Stimulated activated naive B cell treated with anti-CD40 and anti-IgM and Interleukin-4, amounts not matched to agents 10 μg/mL and 1 μg/mL and 100 μg/mL, for 72 hours (primary cell): ENCODE results near the gene RIMBP2.
"Not testable (repeated sequence)": the region's sequence is repeated elsewhere in the genome, so short reads cannot be mapped to it uniquely, and the experiment has no call there.

Experiments used
- ATAC-seq, 2 donors: fragments of 150-1000 bp; cut with Tn5 transposase; replicated peaks; 2 replicates each; pipeline ENCODE4 v1.10.0; 2021; ENCODE audit warnings: moderate library complexity in 1 of 2
- DNase-seq: peaks from one replicate; pipeline ENCODE4 v3.0.0; 2021
- H3K27ac Mint-ChIP-seq: one replicate; pipeline ENCODE4 v1.8.0; 2022; ENCODE audit warnings: mild to moderate bottlenecking, mixed read lengths
- H3K27me3 Mint-ChIP-seq, 2 donors: one replicate each; pipeline ENCODE4 v1.8.0; 2022; ENCODE audit warnings: mixed read lengths in 2 of 2
- H3K36me3 Mint-ChIP-seq, 2 donors: one replicate each; pipeline ENCODE4 v1.8.0; 2022; ENCODE audit warnings: mixed read lengths in 2 of 2, mild to moderate bottlenecking in 1 of 2
- H3K4me1 Mint-ChIP-seq, 2 donors: one replicate each; pipeline ENCODE4 v1.8.0; 2022; ENCODE audit warnings: mixed read lengths in 2 of 2, mild to moderate bottlenecking in 1 of 2
- H3K4me3 Mint-ChIP-seq, 2 donors: one replicate each; pipeline ENCODE4 v1.8.0; 2022; ENCODE audit warnings: mild to moderate bottlenecking in 2 of 2, mixed read lengths in 2 of 2, moderate library complexity in 1 of 2
- H3K9me3 Mint-ChIP-seq, 2 donors: one replicate each; pipeline ENCODE4 v1.8.0; 2022; ENCODE audit warnings: mixed read lengths in 2 of 2, mild to moderate bottlenecking in 1 of 2

Gene RIMBP2

GRCh38 chr12:130715998-130716968 is at the start of gene RIMBP2:
TSS of gene RIMBP2 (minus strand) at chr12:130716299. CDS start at chr12:130479013, 237,286 bp downstream.
- DNase-seq, result no peak
- Mint-ChIP-seq H3K4me1 (peaks cover 13 to 17% of the 10 kb centered on the region in 2 donors), H3K27ac (no peak within 1 kb of the TSS), H3K27me3 (peaks cover 64 to 65% of the 10 kb centered on the region in 2 donors), H3K9me3 (peaks cover 0 to 9% of the 10 kb centered on the region in 2 donors), H3K36me3 (peaks cover 0 to 2% of the 10 kb centered on the region in 2 donors), H3K4me3 (peak within 1 kb of the TSS in 1 of 2 donors; percentile 1)
- no peak for ATAC-seq

GRCh38 chr12:130765186-130765659 is 49.1 kb upstream of the RIMBP2 start:
- no peak overlapping the region for H3K4me3 Mint-ChIP-seq
- no peak for DNase-seq
- ATAC-seq, result peak; percentile 1

GRCh38 chr12:130764475-130765185 is 48.5 kb upstream of the RIMBP2 start:
- peaks cover 19 to 32% of the 10 kb centered on the region in 2 donors for H3K27me3 Mint-ChIP-seq
- no peak overlapping the region for H3K27ac Mint-ChIP-seq
- H3K36me3 Mint-ChIP-seq, result peaks cover 0 to 2% of the 10 kb centered on the region in 2 donors
- H3K4me3 Mint-ChIP-seq, result no peak overlapping the region
- H3K4me1 Mint-ChIP-seq, result peaks cover 3 to 11% of the 10 kb centered on the region in 2 donors
- DNase-seq (no peak), ATAC-seq (peak; percentile 4 to 15)
- no peaks in the 10 kb centered on the region for H3K9me3 Mint-ChIP-seq

More at GRCh38 chr12:130765186-130765659, 49.1 kb upstream of the RIMBP2 start:
- no peak overlapping the region for H3K27ac Mint-ChIP-seq
- peaks cover 19 to 28% of the 10 kb centered on the region in 2 donors for H3K27me3 Mint-ChIP-seq
- H3K4me1 Mint-ChIP-seq, result peaks cover 3 to 11% of the 10 kb centered on the region in 2 donors
- peaks cover 0 to 2% of the 10 kb centered on the region in 2 donors for H3K36me3 Mint-ChIP-seq
- no peaks in the 10 kb centered on the region for H3K9me3 Mint-ChIP-seq

- ATAC-seq (peak; percentile 6 to 15), DNase-seq (no peak)
- Mint-ChIP-seq H3K4me1 (peaks cover 3 to 11% of the 10 kb centered on the region in 2 donors), H3K4me3 (no peak overlapping the region), H3K36me3 (peaks cover 0 to 2% of the 10 kb centered on the region in 2 donors), H3K27ac (no peak overlapping the region), H3K27me3 (peaks cover 19 to 32% of the 10 kb centered on the region in 2 donors), H3K9me3 (no peaks in the 10 kb centered on the region)
Observed at GRCh38 chr12:130764073-130764472, 48.0 kb upstream of the RIMBP2 start.

- no peak for ATAC-seq
- no peak for DNase-seq
- Mint-ChIP-seq H3K4me3 (no peak overlapping the region), H3K9me3 (no peaks in the 10 kb centered on the region), H3K4me1 (peaks cover 3 to 11% of the 10 kb centered on the region in 2 donors), H3K27ac (no peak overlapping the region), H3K36me3 (peaks cover 0 to 2% of the 10 kb centered on the region in 2 donors), H3K27me3 (peaks cover 8 to 24% of the 10 kb centered on the region in 2 donors)
Observed at GRCh38 chr12:130762319-130762675, 46.2 kb upstream of the RIMBP2 start.

GRCh38 chr12:130761537-130762318 is 45.6 kb upstream of the RIMBP2 start:
- H3K27me3 Mint-ChIP-seq, result peaks cover 8 to 24% of the 10 kb centered on the region in 2 donors
- peak; percentile 30 for DNase-seq
- ATAC-seq, result peak; percentile 55 to 66
- H3K4me1 Mint-ChIP-seq, result peaks cover 3 to 11% of the 10 kb centered on the region in 2 donors
- peaks cover 0 to 2% of the 10 kb centered on the region in 2 donors for H3K36me3 Mint-ChIP-seq
- H3K4me3 Mint-ChIP-seq, result peak overlapping the region; percentile 14 to 43
- no peaks in the 10 kb centered on the region for H3K9me3 Mint-ChIP-seq
- no peak overlapping the region for H3K27ac Mint-ChIP-seq

- H3K36me3 Mint-ChIP-seq, result peaks cover 6 to 7% of the 10 kb centered on the region in 2 donors
- H3K4me3 Mint-ChIP-seq, result peak overlapping the region in 1 of 2 donors; percentile 60
- H3K27ac Mint-ChIP-seq, result peak overlapping the region; percentile 86
- DNase-seq, result no peak
- H3K9me3 Mint-ChIP-seq, result peaks cover 7% of the 10 kb centered on the region in 2 donors
- ATAC-seq, result no peak
- peaks cover 5 to 6% of the 10 kb centered on the region in 2 donors for H3K27me3 Mint-ChIP-seq
- peaks cover 13 to 14% of the 10 kb centered on the region in 2 donors for H3K4me1 Mint-ChIP-seq
Observed at GRCh38 chr12:130754234-130754901, 38.3 kb upstream of the RIMBP2 start.

- DNase-seq (no peak), ATAC-seq (no peak)
- H3K36me3 Mint-ChIP-seq, result peaks cover 6 to 7% of the 10 kb centered on the region in 2 donors
- peaks cover 7% of the 10 kb centered on the region in 2 donors for H3K9me3 Mint-ChIP-seq
- H3K27me3 Mint-ChIP-seq, result peaks cover 12 to 16% of the 10 kb centered on the region in 2 donors
- no peak overlapping the region for H3K4me3 Mint-ChIP-seq
- peaks cover 18 to 19% of the 10 kb centered on the region in 2 donors for H3K4me1 Mint-ChIP-seq
- H3K27ac Mint-ChIP-seq, result no peak overlapping the region
Observed at GRCh38 chr12:130752692-130753230, 36.7 kb upstream of the RIMBP2 start.

- not testable (repeated sequence) for H3K4me3 Mint-ChIP-seq, ATAC-seq, H3K9me3 Mint-ChIP-seq, DNase-seq, H3K36me3 Mint-ChIP-seq
- Mint-ChIP-seq H3K4me1 (peaks cover 19% of the 10 kb centered on the region in 2 donors), H3K27me3 (peaks cover 18% of the 10 kb centered on the region in 2 donors), H3K27ac (peak overlapping the region; percentile 15)
Observed at GRCh38 chr12:130752037-130752436, 35.9 kb upstream of the RIMBP2 start.

GRCh38 chr12:130748786-130749185 is 32.7 kb upstream of the RIMBP2 start:
- no peak overlapping the region for H3K4me3 Mint-ChIP-seq
- ATAC-seq, result no peak

GRCh38 chr12:130747867-130748740 is 32.0 kb upstream of the RIMBP2 start:
- peaks cover 0 to 3% of the 10 kb centered on the region in 2 donors for H3K9me3 Mint-ChIP-seq
- peaks cover 11 to 14% of the 10 kb centered on the region in 2 donors for H3K4me1 Mint-ChIP-seq
- peaks cover 18 to 34% of the 10 kb centered on the region in 2 donors for H3K27me3 Mint-ChIP-seq
- H3K36me3 Mint-ChIP-seq, result no peaks in the 10 kb centered on the region
- ATAC-seq, result peak; percentile 97 to 99
- H3K4me3 Mint-ChIP-seq, result no peak overlapping the region
- DNase-seq, result peak; percentile 53
- H3K27ac Mint-ChIP-seq, result no peak overlapping the region

More at GRCh38 chr12:130748786-130749185, 32.7 kb upstream of the RIMBP2 start:
- DNase-seq, result no peak
- Mint-ChIP-seq H3K9me3 (peaks cover 0 to 2% of the 10 kb centered on the region in 2 donors), H3K4me1 (peaks cover 11 to 14% of the 10 kb centered on the region in 2 donors), H3K27me3 (peaks cover 18 to 34% of the 10 kb centered on the region in 2 donors), H3K36me3 (no peaks in the 10 kb centered on the region), H3K27ac (no peak overlapping the region)

- DNase-seq (no peak), ATAC-seq (no peak)
- Mint-ChIP-seq H3K27ac (no peak overlapping the region), H3K36me3 (no peaks in the 10 kb centered on the region), H3K4me3 (no peak overlapping the region), H3K27me3 (peaks cover 23 to 39% of the 10 kb centered on the region in 2 donors), H3K9me3 (peaks cover 0 to 3% of the 10 kb centered on the region in 2 donors), H3K4me1 (peaks cover 7 to 10% of the 10 kb centered on the region in 2 donors)
Observed at GRCh38 chr12:130746546-130746945, 30.4 kb upstream of the RIMBP2 start.
